ENCODE results near the gene EPB41L4A.

Gene EPB41L4A

GRCh38 chr5:112195924-112196323 lies 223.2 kb downstream of the EPB41L4A start:
- DNase-seq (ENCODE audit: low read depth in 1 of 2, low spot score in 1 of 2): no peak
- in situ Hi-C loops (cut with HindIII; ENCODE audit: low pct_unique_long_range_greater_than_20kb, low sequenced_read_pairs): no loop called here
- no peak for TF ChIP-seq JUND (IDR thresholded peaks at IDR 0.05; ENCODE audit: low read depth)

DNA sequence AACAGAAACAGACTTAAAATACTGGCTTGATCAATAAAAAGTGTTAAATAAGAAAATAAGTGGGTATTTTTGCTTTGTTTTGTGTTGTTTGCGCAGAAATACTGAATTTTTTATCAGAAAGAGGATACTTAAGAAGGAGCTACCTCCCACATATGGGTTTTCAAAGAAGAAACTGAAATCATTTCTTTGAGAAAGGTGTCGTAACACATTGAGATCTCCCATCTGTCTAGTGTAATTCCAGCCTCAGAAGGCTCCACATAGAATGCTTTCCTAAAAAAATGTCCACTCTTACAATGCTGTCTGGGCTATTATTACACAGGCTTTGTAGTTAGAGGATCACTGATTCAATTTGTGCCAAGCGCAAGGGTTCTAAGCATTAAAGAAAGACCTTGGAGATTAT lies 226.2 kb downstream of the EPB41L4A start:
- in situ Hi-C loops (cut with HindIII; ENCODE audit: low pct_unique_long_range_greater_than_20kb, low sequenced_read_pairs): no loop called here
- no peak for TF ChIP-seq JUND (IDR thresholded peaks at IDR 0.05; ENCODE audit: low read depth)

GRCh38 chr5:112192072-112192471 lies 227.0 kb downstream of the EPB41L4A start:
- DNase-seq (ENCODE audit: low read depth in 1 of 2, low spot score in 1 of 2): no peak
- in situ Hi-C loops (cut with HindIII; ENCODE audit: low pct_unique_long_range_greater_than_20kb, low sequenced_read_pairs): no loop called here
- TF ChIP-seq JUND (IDR thresholded peaks at IDR 0.05; ENCODE audit: low read depth): no peak

More for the DNA sequence above, 226.2 kb downstream of the EPB41L4A start:
- no peak for DNase-seq (ENCODE audit: low read depth in 1 of 2, low spot score in 1 of 2)

DNA sequence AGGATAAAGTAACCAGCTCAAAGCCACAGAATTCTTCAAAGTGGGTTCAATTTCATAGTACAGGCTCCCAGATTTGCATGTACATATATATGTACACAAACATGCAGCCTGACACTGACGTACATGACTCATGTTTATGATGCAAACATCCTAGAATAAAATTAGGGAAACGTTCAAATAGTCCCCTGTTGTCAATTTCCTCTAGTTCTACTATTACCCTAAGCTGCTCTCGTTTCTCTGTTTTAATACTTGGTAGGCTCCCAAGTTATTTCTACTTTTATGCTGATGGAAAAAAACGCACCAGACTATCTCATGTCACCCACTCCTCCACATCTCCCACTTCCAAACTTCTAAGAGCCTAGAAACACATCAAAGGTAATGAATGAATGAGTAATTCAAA lies 229.7 kb downstream of the EPB41L4A start:
- in situ Hi-C loops (cut with HindIII; ENCODE audit: low pct_unique_long_range_greater_than_20kb, low sequenced_read_pairs): no loop called here
- no peak for TF ChIP-seq JUND (IDR thresholded peaks at IDR 0.05; ENCODE audit: low read depth)

GRCh38 chr5:112186401-112186990 lies 232.6 kb downstream of the EPB41L4A start:
- in situ Hi-C loops (cut with HindIII; ENCODE audit: low pct_unique_long_range_greater_than_20kb, low sequenced_read_pairs): no loop called here

More for the DNA sequence above, 229.7 kb downstream of the EPB41L4A start:
- DNase-seq (ENCODE audit: low read depth in 1 of 2, low spot score in 1 of 2): no peak

GRCh38 chr5:112183874-112184273 lies 235.2 kb downstream of the EPB41L4A start:
- in situ Hi-C loops (cut with HindIII; ENCODE audit: low pct_unique_long_range_greater_than_20kb, low sequenced_read_pairs): no loop called here
- no peak for TF ChIP-seq JUND (IDR thresholded peaks at IDR 0.05; ENCODE audit: low read depth)
- DNase-seq (ENCODE audit: low read depth in 1 of 2, low spot score in 1 of 2): no peak

More at GRCh38 chr5:112186401-112186990, 232.6 kb downstream of the EPB41L4A start:
- TF ChIP-seq JUND (IDR thresholded peaks at IDR 0.05; ENCODE audit: low read depth): no peak
- peak; percentile 34 to 71 for DNase-seq (ENCODE audit: low read depth in 1 of 2, low spot score in 1 of 2)

GRCh38 chr5:112183103-112183711 lies 235.9 kb downstream of the EPB41L4A start:
- TF ChIP-seq JUND (IDR thresholded peaks at IDR 0.05; ENCODE audit: low read depth): no peak
- in situ Hi-C loops (cut with HindIII; ENCODE audit: low pct_unique_long_range_greater_than_20kb, low sequenced_read_pairs): no loop called here
- no peak for DNase-seq (ENCODE audit: low read depth in 1 of 2, low spot score in 1 of 2)

DNA sequence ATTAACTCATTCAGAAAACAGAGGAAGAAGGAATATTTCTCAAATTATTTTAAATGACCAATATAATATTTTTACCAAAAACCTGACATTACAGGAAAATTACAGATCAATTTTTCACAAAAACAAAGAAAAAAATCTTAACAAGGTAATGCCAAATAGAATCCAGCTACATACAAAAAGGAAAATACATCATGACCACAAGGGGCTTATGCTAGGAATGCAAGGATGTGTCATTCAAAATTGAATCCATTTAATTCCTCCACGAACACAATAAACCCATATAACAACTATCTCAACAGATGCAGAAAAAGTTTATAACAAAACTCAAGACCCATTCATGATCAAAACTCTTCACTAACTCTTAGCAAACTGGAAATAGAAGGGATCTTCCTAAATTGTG lies 239.8 kb downstream of the EPB41L4A start:
- TF ChIP-seq JUND (IDR thresholded peaks at IDR 0.05; ENCODE audit: low read depth): no peak
- in situ Hi-C loops (cut with HindIII; ENCODE audit: low pct_unique_long_range_greater_than_20kb, low sequenced_read_pairs): no loop called here
- DNase-seq (ENCODE audit: low read depth in 1 of 2, low spot score in 1 of 2): no peak

DNA sequence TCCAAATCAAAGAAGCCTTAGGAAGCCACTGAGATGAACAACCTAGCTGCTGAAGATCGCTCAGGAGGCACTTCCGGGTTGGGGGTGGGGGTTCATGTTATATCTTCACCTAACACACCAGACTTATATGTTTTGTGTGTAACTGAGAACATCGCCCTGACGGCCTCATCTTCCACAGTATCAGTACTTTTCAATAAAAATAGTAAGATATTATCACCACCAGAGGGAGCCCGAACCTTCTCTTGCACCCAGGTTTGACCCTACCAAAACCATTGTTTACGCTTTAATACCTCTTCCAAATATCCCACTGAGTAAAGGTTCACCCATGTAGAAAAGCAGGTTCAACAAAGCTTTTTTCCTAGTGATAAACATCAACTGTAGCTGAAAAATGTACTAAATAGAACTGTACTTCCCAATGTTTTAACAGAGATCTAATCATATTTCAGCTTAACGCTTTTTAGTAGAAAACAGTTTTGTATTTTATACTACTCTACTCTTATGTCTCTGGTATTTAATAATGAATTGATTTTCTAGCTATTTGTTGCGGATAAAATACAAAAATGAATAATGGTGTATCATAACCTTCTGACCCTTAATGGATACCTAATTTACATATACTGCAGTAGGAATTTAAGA lies 244.0 kb downstream of the EPB41L4A start:
- peak; percentile 19 to 85 for DNase-seq (ENCODE audit: low read depth in 1 of 2, low spot score in 1 of 2)

GRCh38 chr5:112165897-112166737 lies 253.0 kb downstream of the EPB41L4A start:
- DNase-seq (ENCODE audit: low read depth in 1 of 2, low spot score in 1 of 2): peak in 1 of 2 experiments; percentile 51
- TF ChIP-seq JUND (IDR thresholded peaks at IDR 0.05; ENCODE audit: low read depth): no peak
- in situ Hi-C loops (cut with HindIII; ENCODE audit: low pct_unique_long_range_greater_than_20kb, low sequenced_read_pairs): no loop called here

More for the DNA sequence above, 244.0 kb downstream of the EPB41L4A start:
- no peak for TF ChIP-seq JUND (IDR thresholded peaks at IDR 0.05; ENCODE audit: low read depth)
- in situ Hi-C loops (cut with HindIII; ENCODE audit: low pct_unique_long_range_greater_than_20kb, low sequenced_read_pairs): no loop called here

DNA sequence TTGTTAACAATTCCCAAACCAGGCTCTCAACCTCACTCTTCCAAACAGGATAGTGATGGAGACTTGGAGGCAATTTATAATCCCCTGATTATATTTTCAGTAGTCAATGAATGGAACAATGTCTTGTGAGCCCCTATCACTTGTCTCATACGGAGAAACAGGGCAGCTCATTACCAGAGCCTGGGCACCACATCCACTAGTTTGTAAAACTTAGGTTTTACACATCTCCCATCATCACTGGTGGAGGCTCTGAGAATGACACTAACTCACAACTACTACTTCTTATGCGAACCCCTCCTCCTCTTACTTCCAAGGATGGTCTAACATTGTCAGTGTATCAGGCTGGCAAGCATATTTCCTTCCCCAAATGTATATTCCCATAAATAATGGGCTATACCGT lies 253.7 kb downstream of the EPB41L4A start:
- TF ChIP-seq JUND (IDR thresholded peaks at IDR 0.05; ENCODE audit: low read depth): no peak
- in situ Hi-C loops (cut with HindIII; ENCODE audit: low pct_unique_long_range_greater_than_20kb, low sequenced_read_pairs): no loop called here
- DNase-seq (ENCODE audit: low read depth in 1 of 2, low spot score in 1 of 2): no peak

DNA sequence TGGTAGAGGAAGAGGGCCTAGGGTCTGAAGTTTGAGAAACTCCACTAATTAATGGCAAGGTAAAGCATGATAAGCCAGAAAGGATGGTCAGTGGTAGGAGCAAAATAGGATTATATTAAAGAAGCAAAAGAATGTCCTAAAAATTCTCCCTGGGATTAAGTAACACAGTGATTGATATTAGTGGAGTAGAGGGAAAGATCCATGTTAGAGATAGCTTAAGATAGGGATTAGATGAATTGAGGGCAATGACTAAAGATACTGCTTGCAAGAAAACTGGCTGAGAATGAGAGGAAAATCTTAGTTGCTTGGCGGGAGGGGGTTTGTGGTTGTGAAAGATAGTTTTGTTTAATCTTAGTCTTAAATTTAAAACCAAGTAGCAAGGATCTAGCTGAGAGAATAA lies 255.6 kb downstream of the EPB41L4A start:
- TF ChIP-seq JUND (IDR thresholded peaks at IDR 0.05; ENCODE audit: low read depth): no peak
- no peak for DNase-seq (ENCODE audit: low read depth in 1 of 2, low spot score in 1 of 2)
- in situ Hi-C loops (cut with HindIII; ENCODE audit: low pct_unique_long_range_greater_than_20kb, low sequenced_read_pairs): no loop called here
